K562 (cell line): ENCODE measurements around the gene LAMA2.

Experiments used
- CEBPB ChIP-seq: fragments of 450-650 bp; IDR thresholded peaks from 2 replicates; pipeline ENCODE4 v1.6.1; 2016; ENCODE audit warnings: missing genetic modification characterization, missing compliant biosample characterization
- CTCF ChIP-seq, 3 experiments: IDR thresholded peaks in 2 of 3; conservative IDR thresholded peaks in 1 of 3; 2 replicates each; pipeline ENCODE4 v1.5.1; 2011 to 2012; ENCODE audit warnings: low read length in 3 of 3, mild to moderate bottlenecking in 3 of 3, control low read depth in 2 of 3, improper control_type of control experiment in 1 of 3, inconsistent platforms in 1 of 3, low read depth in 1 of 3, mixed read lengths in 1 of 3, moderate library complexity in 1 of 3; ENCODE audit not compliant: insufficient read depth in 2 of 3
- FOSL1 ChIP-seq: fragments of 200-800 bp; sonication (Bioruptor generic); conservative IDR thresholded peaks from 2 replicates; pipeline ENCODE4 v1.6.1; 2016; ENCODE audit warnings: missing genetic modification characterization, missing compliant biosample characterization
- KAT8 ChIP-seq: fragments of 450-650 bp; IDR thresholded peaks from 2 replicates; pipeline ENCODE4 v1.6.1; 2016; ENCODE audit warnings: low read depth, mild to moderate bottlenecking
- RFX5 ChIP-seq: IDR thresholded peaks from 2 replicates; pipeline ENCODE4 v1.6.1; 2011; ENCODE audit warnings: low read depth, mild to moderate bottlenecking, improper control_type of control experiment, low read length
- ZNF121 ChIP-seq: sonication (generic); formaldehyde crosslinking; conservative IDR thresholded peaks from 2 replicates; pipeline ENCODE4 v1.8.0; 2022; ENCODE audit warnings: missing genetic modification reagents
- ZNF124 ChIP-seq: sonication (generic); formaldehyde crosslinking; IDR thresholded peaks from 2 replicates; pipeline ENCODE4 v1.8.1; 2022; ENCODE audit warnings: missing genetic modification reagents

DNA sequence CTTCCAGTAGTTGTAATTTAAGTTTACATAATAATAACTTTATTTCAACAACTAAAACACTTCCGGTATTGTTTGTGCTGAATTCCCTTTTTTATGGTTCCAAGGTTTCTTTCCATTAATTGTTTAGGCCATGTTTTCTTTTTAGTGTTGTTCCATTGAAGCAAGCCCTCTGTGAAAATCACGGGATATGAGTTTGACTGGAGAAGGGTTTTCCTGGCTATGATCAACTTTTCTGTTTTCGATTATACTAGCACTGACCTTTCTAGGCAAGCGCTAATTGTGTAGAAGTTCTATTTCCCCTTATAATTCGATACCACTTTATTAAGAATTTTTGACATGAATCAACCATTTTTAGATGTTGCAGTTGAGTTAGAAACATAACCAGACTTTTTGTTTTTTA is 2.4 kb downstream of the LAMA2 start:
- TF ChIP-seq RFX5 (no peak), ZNF121 (CRISPR knock-in tag) (no peak), CEBPB (tag) (no peak), ZNF124 (no peak), CTCF (IDR thresholded peaks at IDR 0.05 in 2 of 3, conservative IDR thresholded peaks at IDR 0.05 in 1 of 3; ENCODE audit: insufficient read depth in 2 of 3, low read depth in 1 of 3, low read length in 3 of 3) (no peak), KAT8 (no peak), FOSL1 (tag) (no peak)
